Gastrocnemius medialis (tissue), 4 donors: Measurements from ENCODE around the gene MINDY4. TPM values are rescaled to one million over a fixed set of nuclear protein-coding genes. Genes with fewer than 3 reads are reported as not detected.

Experiments used
- ATAC-seq, 2 donors: fragments of 150-250 bp; one replicate each; pipeline ENCODE4 v1.9.1; 2016
- DNase-seq, 2 donors: peaks; one replicate each; pipeline ENCODE4 v3.0.0-alpha.2; 2019
- H3K27ac ChIP-seq, 4 donors: fragments of 200-600 bp; sonication (generic); 1 replicate in 1 of 4; 2 replicates in 3 of 4; pipeline ENCODE4 v1.5.1; 2016 to 2018; ENCODE audit warnings: mild to moderate bottlenecking in 2 of 4, moderate library complexity in 1 of 4
- H3K27me3 ChIP-seq, 3 donors: fragments of 200-600 bp; sonication (generic) in 2 of 3; 1 replicate in 1 of 3; 2 replicates in 2 of 3; pipeline versions ENCODE4 v1.5.1 to v1.6.0; 2016 to 2019; ENCODE audit warnings: mild to moderate bottlenecking in 1 of 3, moderate library complexity in 1 of 3
- H3K36me3 ChIP-seq, 2 donors: fragments of 200-600 bp; sonication (generic) in 1 of 2; one replicate each; pipeline ENCODE4 v1.5.1; 2017 to 2018
- H3K4me1 ChIP-seq, 2 donors: fragments of 200-600 bp; sonication (generic) in 1 of 2; one replicate each; pipeline ENCODE4 v1.5.1; 2016 to 2017; ENCODE audit warnings: mild to moderate bottlenecking in 2 of 2
- H3K4me3 ChIP-seq, 4 donors: fragments of 200-600 bp; sonication (generic) in 3 of 4; 1 replicate in 1 of 4; 2 replicates in 3 of 4; pipeline ENCODE4 v1.5.1; 2016 to 2019; ENCODE audit warnings: mild to moderate bottlenecking in 2 of 4
- H3K9me3 ChIP-seq, 3 donors: fragments of 200-600 bp; sonication (generic) in 2 of 3; 1 replicate in 1 of 3; 2 replicates in 2 of 3; pipeline ENCODE4 v1.5.1; 2016 to 2019
- POLR2A ChIP-seq, 2 donors: fragments of 450-650 bp; IDR thresholded peaks; one replicate each; pipeline ENCODE4 v1.6.1; 2017; ENCODE audit warnings: antibody characterized with exemption in 2 of 2, mild to moderate bottlenecking in 2 of 2, moderate library complexity in 2 of 2
- in situ Hi-C, 4 donors: fragments of 200-750 bp; cut with MboI; loops; one replicate each; pipeline versions ENCODE4 v1.15.0 to v1.8.0; 2017; ENCODE audit warnings: low sequenced_read_pairs in 4 of 4
- intact Hi-C: fragments of 100-400 bp; cut with DNase I; formaldehyde crosslinking; loops from one replicate; pipeline ENCODE4 v1.15.1; 2023; ENCODE audit warnings: low total_unique reads
- total RNA-seq, 4 donors: library from RNA; depleted of rRNA; stranded (reverse); fragments of >200 nt; gene quantifications; one replicate each; pipeline versions ENCODE4 v1.1.0 to v1.2.3, GENCODE V29; 2016
- TF ChIP-seq, protein P1 (sequence below), 5 experiments: fragments of 450-650 bp in 3 of 5; fragments of 200-600 bp in 2 of 5; sonication (generic) in 2 of 5; IDR thresholded peaks in 4 of 5; conservative IDR thresholded peaks in 1 of 5; 1 replicate in 4 of 5; 2 replicates in 1 of 5; pipeline ENCODE4 v1.5.1; 2016 to 2019; ENCODE audit warnings: antibody characterized with exemption in 5 of 5, mild to moderate bottlenecking in 3 of 5, moderate library complexity in 3 of 5

Gene MINDY4
- total RNA-seq, 4 donors from 2014 or later = 1.4 to 4.3 (median 3.0) TPM

DNA sequence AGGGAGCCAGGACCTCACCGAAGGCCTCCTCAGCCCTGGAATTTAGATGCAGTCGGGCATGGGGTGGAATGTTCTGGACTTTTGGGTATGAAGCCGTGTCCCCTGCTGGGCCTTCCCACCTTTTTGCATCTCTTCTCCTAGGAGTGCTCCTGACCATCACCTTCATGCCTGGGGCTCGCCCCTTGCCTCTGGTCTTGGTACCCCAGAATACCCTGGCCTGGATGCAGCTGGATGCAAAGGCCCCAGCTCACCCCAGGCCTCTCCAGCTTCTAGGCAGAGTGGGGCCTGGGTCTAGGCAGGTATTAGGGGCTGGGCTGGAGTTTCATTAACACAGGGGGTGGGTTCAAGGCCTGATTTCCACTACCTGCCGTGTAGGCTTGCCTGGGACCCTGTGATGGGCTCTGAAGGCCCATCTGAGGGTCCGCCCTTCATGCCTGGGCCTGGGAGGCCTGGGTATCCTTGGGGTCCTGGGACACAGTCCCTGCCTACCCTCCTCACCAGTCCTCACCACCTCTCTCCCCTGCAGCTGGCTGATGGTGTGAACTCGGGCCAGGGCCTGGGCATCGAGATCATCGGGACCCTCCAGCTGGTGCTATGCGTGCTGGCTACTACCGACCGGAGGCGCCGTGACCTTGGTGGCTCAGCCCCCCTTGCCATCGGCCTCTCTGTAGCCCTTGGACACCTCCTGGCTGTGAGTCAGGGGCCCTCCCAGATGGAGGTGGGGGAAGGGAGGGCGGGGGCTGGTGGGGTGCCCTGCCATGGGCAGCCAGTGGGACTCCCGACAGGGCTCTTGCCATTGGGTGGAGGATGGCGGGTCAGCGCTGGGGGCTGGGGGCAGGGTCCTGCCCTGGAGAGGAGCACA, 150.6 kb downstream of the MINDY4 start:
- Histone ChIP-seq H3K36me3 (no peaks in the 10 kb centered on the region), H3K9me3 (no peaks in the 10 kb centered on the region), H3K4me3 (no peak overlapping the region), H3K27ac (peak overlapping the region; percentile 22 to 68 (median 65)), H3K4me1 (peaks cover 26 to 29% of the 10 kb centered on the region in 2 donors), H3K27me3 (no peaks in the 10 kb centered on the region)
- intact Hi-C loops = no loop called here
- DNase-seq (peak in 1 of 2 donors; percentile 10), ATAC-seq (no peak)
- in situ Hi-C loops = no loop called here
- no peak for TF ChIP-seq POLR2A (IDR thresholded peaks at IDR 0.05)
- TF ChIP-seq, protein P1, sequence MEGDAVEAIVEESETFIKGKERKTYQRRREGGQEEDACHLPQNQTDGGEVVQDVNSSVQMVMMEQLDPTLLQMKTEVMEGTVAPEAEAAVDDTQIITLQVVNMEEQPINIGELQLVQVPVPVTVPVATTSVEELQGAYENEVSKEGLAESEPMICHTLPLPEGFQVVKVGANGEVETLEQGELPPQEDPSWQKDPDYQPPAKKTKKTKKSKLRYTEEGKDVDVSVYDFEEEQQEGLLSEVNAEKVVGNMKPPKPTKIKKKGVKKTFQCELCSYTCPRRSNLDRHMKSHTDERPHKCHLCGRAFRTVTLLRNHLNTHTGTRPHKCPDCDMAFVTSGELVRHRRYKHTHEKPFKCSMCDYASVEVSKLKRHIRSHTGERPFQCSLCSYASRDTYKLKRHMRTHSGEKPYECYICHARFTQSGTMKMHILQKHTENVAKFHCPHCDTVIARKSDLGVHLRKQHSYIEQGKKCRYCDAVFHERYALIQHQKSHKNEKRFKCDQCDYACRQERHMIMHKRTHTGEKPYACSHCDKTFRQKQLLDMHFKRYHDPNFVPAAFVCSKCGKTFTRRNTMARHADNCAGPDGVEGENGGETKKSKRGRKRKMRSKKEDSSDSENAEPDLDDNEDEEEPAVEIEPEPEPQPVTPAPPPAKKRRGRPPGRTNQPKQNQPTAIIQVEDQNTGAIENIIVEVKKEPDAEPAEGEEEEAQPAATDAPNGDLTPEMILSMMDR (IDR thresholded peaks at IDR 0.05 in 4 of 5, conservative IDR thresholded peaks at IDR 0.05 in 1 of 5) = no peak

DNA sequence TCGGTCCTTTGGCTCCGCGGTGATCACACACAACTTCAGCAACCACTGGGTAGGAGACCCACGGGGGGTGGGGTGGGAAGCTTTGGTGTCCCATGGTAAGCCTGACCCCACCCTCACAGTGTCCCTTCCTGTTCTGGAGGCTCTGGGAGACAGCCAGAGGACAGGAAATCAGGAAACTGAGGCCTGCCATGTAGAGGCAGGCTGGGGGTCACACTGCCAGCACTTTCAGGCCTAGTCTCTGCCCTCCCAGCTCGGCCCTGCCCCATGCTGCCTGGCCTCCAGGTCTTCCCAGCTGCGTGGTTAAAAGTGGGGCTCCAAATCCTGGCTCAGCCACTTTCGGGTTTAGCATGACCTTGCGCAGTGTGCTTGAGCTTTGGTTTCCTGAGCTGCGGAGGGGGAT, 151.4 kb downstream of the MINDY4 start:
- Histone ChIP-seq H3K4me1 (peaks cover 26 to 29% of the 10 kb centered on the region in 2 donors), H3K36me3 (no peaks in the 10 kb centered on the region), H3K9me3 (no peaks in the 10 kb centered on the region), H3K4me3 (no peak overlapping the region), H3K27me3 (no peaks in the 10 kb centered on the region), H3K27ac (peak overlapping the region in 2 of 4 donors; percentile 64 to 66)
- peak in 1 of 2 donors; percentile 11 for DNase-seq
- ATAC-seq = no peak
- TF ChIP-seq, protein P1 (IDR thresholded peaks at IDR 0.05 in 4 of 5, conservative IDR thresholded peaks at IDR 0.05 in 1 of 5) = no peak
- no peak for TF ChIP-seq POLR2A (IDR thresholded peaks at IDR 0.05)
- in situ Hi-C loops (no loop called here), intact Hi-C loops (no loop called here)

DNA sequence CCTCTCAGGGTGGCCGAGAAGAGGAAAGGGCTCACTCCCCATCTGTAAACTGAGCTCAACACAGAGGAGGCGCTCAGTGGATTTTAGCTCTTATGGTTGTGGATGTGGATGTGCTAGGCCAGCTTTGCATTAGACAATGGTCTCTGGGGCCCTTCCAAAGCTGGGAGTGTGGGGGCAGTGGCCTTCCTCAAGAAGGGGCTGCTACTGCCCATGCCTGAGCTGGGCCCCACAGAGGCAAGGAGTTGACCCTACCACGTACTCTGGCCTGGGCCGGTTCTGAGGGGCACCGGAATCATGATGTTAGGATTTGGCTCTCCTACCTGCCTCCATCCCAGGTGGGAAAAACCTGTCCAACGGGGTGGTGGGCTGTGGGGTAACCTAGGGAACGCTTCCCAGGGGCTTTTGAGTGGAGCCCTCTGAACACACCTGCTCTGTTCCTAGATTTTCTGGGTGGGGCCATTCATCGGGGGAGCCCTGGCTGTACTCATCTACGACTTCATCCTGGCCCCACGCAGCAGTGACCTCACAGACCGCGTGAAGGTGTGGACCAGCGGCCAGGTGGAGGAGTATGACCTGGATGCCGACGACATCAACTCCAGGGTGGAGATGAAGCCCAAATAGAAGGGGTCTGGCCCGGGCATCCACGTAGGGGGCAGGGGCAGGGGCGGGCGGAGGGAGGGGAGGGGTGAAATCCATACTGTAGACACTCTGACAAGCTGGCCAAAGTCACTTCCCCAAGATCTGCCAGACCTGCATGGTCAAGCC, 152.0 kb downstream of the MINDY4 start:
- H3K4me1 ChIP-seq = peaks cover 26 to 29% of the 10 kb centered on the region in 2 donors
- intact Hi-C loops (no loop called here), in situ Hi-C loops (no loop called here)
- H3K4me3 ChIP-seq = no peak overlapping the region
- DNase-seq = peak; percentile 1 to 9
- H3K27ac ChIP-seq = peak overlapping the region in 1 of 4 donors; percentile 66
- TF ChIP-seq, protein P1 (IDR thresholded peaks at IDR 0.05 in 4 of 5, conservative IDR thresholded peaks at IDR 0.05 in 1 of 5) = no peak
- TF ChIP-seq POLR2A (IDR thresholded peaks at IDR 0.05) = no peak
- no peaks in the 10 kb centered on the region for H3K36me3 ChIP-seq
- H3K27me3 ChIP-seq = no peaks in the 10 kb centered on the region
- no peaks in the 10 kb centered on the region for H3K9me3 ChIP-seq
- ATAC-seq = no peak

DNA sequence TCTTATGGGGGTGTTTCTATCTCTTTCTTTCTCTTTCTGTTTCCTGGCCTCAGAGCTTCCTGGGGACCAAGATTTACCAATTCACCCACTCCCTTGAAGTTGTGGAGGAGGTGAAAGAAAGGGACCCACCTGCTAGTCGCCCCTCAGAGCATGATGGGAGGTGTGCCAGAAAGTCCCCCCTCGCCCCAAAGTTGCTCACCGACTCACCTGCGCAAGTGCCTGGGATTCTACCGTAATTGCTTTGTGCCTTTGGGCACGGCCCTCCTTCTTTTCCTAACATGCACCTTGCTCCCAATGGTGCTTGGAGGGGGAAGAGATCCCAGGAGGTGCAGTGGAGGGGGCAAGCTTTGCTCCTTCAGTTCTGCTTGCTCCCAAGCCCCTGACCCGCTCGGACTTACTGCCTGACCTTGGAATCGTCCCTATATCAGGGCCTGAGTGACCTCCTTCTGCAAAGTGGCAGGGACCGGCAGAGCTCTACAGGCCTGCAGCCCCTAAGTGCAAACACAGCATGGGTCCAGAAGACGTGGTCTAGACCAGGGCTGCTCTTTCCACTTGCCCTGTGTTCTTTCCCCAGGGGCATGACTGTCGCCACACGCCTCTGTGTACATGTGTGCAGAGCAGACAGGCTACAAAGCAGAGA, 152.7 kb downstream of the MINDY4 start:
- no peak for ATAC-seq
- in situ Hi-C loops = no loop called here
- peaks cover 21 to 28% of the 10 kb centered on the region in 2 donors for H3K4me1 ChIP-seq
- H3K27me3 ChIP-seq = no peaks in the 10 kb centered on the region
- TF ChIP-seq, protein P1 (IDR thresholded peaks at IDR 0.05 in 4 of 5, conservative IDR thresholded peaks at IDR 0.05 in 1 of 5) = no peak
- H3K4me3 ChIP-seq = no peak overlapping the region
- intact Hi-C loops = no loop called here
- H3K9me3 ChIP-seq = no peaks in the 10 kb centered on the region
- no peaks in the 10 kb centered on the region for H3K36me3 ChIP-seq
- H3K27ac ChIP-seq = no peak overlapping the region
- DNase-seq = peak; percentile 1 to 6
